ENCODE data around the gene PYGM. TPM values are rescaled to one million over a fixed set of nuclear protein-coding genes. Genes with fewer than 3 reads are reported as not detected.

The PYGM gene
- total and polyA plus RNA-seq, 4 experiments from 2014 or later, result 0.38 to 11.3 (median 10.7) TPM; not detected in 1

DNA sequence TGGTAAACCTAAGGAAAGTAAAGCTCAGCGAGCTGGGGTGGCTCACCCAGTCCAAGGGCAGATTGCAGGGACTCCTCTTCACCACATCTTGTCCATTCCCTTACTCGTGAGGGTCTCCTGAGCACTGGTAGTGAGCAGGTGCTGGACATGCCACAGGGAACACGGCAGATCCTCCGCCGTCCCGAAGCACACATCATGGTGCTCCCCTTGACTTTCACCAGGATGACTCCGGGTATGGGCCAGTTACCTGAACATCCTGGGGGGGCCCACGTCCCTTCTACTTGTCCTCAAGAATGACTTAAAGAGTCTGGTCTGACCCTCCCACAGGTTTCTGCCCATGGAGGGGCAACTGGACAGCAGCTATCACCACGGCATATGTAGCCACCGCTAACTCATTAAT is 26.5 kb upstream of the PYGM start:
- Mint-ChIP-seq H3K4me3 (no peak overlapping the region), H3K4me1 (peaks cover 3 to 9% (median 5%) of the 10 kb centered on the region in 4 donors), H3K27ac (peak overlapping the region in 2 of 7 donors; percentile 12 to 29), H3K9me3 (no peaks in the 10 kb centered on the region), H3K27me3 (no peaks in the 10 kb centered on the region), H3K36me3 (peaks cover 4 to 30% of the 10 kb centered on the region in 2 donors)
- Histone ChIP-seq H3K27me3 (ENCODE audit: insufficient read depth, low read length) (no peaks in the 10 kb centered on the region), H3K9me3 (ENCODE audit: control insufficient read depth in 1 of 2, low read length in 2 of 2) (no peaks in the 10 kb centered on the region), H3K4me1 (ENCODE audit: insufficient read depth, low read length) (peaks cover 6% of the 10 kb centered on the region), H3K27ac (ENCODE audit: low read depth, low read length) (no peak overlapping the region), H3K36me3 (ENCODE audit: insufficient read depth, low read length) (peaks cover 14% of the 10 kb centered on the region), H3K4me3 (ENCODE audit: low read length in 2 of 2) (no peak overlapping the region)
- intact Hi-C loops (cut with micrococcal nuclease), result loop anchor here (5.0 kb wide), 1 partner anchor 226 kb away; the partner anchor contains the start of gene ARL2
- ChIA-PET POLR2A (ENCODE audit: partially characterized antibody) (interaction anchor here (0.9 to 3.0 kb wide), 8 partner anchors 8 to 67 kb away, joined by 3 to 31 read pairs (median 4); partner anchors contain the start of genes RASGRP2 and SF1), CTCF (ENCODE audit: partially characterized antibody) (interaction anchor here (1.0 to 3.2 kb wide), 7 partner anchors 11 to 107 kb away, joined by 3 to 12 read pairs (median 4); partner anchors contain the start of gene MAP4K2)
- DNase-seq, result no peak

DNA sequence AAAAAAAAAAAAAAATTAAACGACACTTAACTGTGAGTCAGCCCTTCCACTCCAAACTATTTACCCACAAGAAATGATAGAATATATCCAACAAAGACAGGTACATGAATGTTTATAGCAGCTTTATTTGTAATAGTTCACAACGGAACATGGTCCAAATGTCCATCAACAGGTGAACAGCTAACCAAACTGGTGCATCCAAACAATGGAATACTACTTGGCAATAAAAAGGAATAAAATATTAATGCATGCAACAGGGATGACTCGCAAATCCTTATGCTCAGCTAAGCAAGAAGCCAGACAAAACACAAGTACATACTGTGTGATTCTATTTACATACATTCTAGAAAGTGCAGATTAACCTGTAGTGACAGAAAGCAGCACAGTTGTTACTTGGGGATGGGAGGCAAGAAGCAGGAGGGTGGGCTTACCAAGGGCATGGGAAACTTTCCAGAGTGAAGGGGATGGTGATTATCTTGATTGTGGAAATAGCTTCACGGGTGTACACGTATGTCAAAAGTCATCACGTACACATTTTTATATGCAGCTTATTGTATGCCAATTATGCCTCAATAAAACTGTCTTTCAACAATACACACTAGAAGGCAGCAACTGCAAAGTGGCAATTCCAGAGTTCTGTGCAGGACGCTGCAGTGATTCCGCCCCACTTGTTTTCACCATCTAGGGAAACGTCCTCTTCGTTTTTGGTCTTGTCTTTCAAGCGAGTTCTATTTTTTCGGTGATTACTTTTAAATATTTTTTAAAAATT is 25.2 kb upstream of the PYGM start:
- Mint-ChIP-seq H3K36me3 (peaks cover 4 to 22% of the 10 kb centered on the region in 2 donors), H3K4me3 (no peak overlapping the region), H3K27me3 (no peaks in the 10 kb centered on the region), H3K27ac (peak overlapping the region in 4 of 7 donors; percentile 13 to 70 (median 50)), H3K4me1 (peaks cover 11 to 22% (median 17%) of the 10 kb centered on the region in 4 donors), H3K9me3 (no peaks in the 10 kb centered on the region)
- intact Hi-C loops (cut with micrococcal nuclease), result loop anchor here (5.0 kb wide), 1 partner anchor 227 kb away; the partner anchor contains the start of gene ARL2
- no peaks in the 10 kb centered on the region for H3K9me3 ChIP-seq (ENCODE audit: control insufficient read depth in 1 of 2, low read length in 2 of 2)
- H3K36me3 ChIP-seq (ENCODE audit: insufficient read depth, low read length), result peaks cover 11% of the 10 kb centered on the region
- peaks cover 18% of the 10 kb centered on the region for H3K4me1 ChIP-seq (ENCODE audit: insufficient read depth, low read length)
- DNase-seq, result no peak
- no peaks in the 10 kb centered on the region for H3K27me3 ChIP-seq (ENCODE audit: insufficient read depth, low read length)
- H3K4me3 ChIP-seq (ENCODE audit: low read length in 2 of 2), result no peak overlapping the region
- CTCF ChIA-PET (ENCODE audit: partially characterized antibody), result interaction anchor here (1.2 to 2.4 kb wide), 8 partner anchors 10 to 109 kb away, joined by 3 to 7 read pairs (median 4); partner anchors contain the start of genes MEN1 and RASGRP2
- H3K27ac ChIP-seq (ENCODE audit: low read depth, low read length), result no peak overlapping the region
- POLR2A ChIA-PET (ENCODE audit: partially characterized antibody), result interaction anchor here (0.6 to 3.0 kb wide), 11 partner anchors 9 to 332 kb away, joined by 3 to 31 read pairs (median 3); partner anchors contain the start of genes CDC42BPG, MAP4K2, PYGM and RASGRP2

- H3K36me3 ChIP-seq (ENCODE audit: insufficient read depth, low read length), result peaks cover 37% of the 10 kb centered on the region
- peak within 1 kb of the TSS; percentile 94 to 98 for H3K4me3 ChIP-seq (ENCODE audit: low read length in 2 of 2)
- POLR2A ChIA-PET (ENCODE audit: partially characterized antibody), result interaction anchor here (0.6 to 33.1 kb wide), 51 partner anchors 8 to 1937 kb away, joined by 3 to 1500 read pairs (median 7); partner anchors contain the start of genes ATG2A, CDC42BPG, EHD1 and FAU
- Mint-ChIP-seq H3K9me3 (peaks cover 0 to 7% (median 0%) of the 10 kb centered on the region in 8 donors), H3K4me3 (peak within 1 kb of the TSS; percentile 89 to 96 (median 94)), H3K27me3 (peaks cover 0 to 4% of the 10 kb centered on the region in 2 donors), H3K27ac (peak within 1 kb of the TSS; percentile 98 to 100 (median 98)), H3K36me3 (peaks cover 37 to 46% of the 10 kb centered on the region in 2 donors), H3K4me1 (peaks cover 41 to 70% (median 55%) of the 10 kb centered on the region in 4 donors)
- intact Hi-C loops (cut with micrococcal nuclease), result loop anchor here (1.0 to 10.0 kb wide), 7 partner anchors 9 to 534 kb away; partner anchors contain the start of genes CDC42BPG, CDCA5, FKBP2 and MAP4K2
- H3K27ac ChIP-seq (ENCODE audit: low read depth, low read length), result peak within 1 kb of the TSS; percentile 98
- DNase-seq, result peak; percentile 99 to 100 (median 100)
- H3K9me3 ChIP-seq (ENCODE audit: control insufficient read depth in 1 of 2, low read length in 2 of 2), result no peaks in the 10 kb centered on the region
- CTCF ChIA-PET (ENCODE audit: partially characterized antibody), result interaction anchor here (0.6 to 2.3 kb wide), 15 partner anchors 9 to 507 kb away, joined by 3 to 20 read pairs (median 4); partner anchors contain the start of genes CDC42BPG, MEN1, RASGRP2 and ZNHIT2
- no peaks in the 10 kb centered on the region for H3K27me3 ChIP-seq (ENCODE audit: insufficient read depth, low read length)
- H3K4me1 ChIP-seq (ENCODE audit: insufficient read depth, low read length), result peaks cover 57% of the 10 kb centered on the region
Observed at GRCh38 chr11:64778473-64779298, 18.9 kb upstream of the PYGM start, which contains the start of gene SF1. SF1 (minus strand) TSS chr11:64778542; CDS start chr11:64778392, 150 bp downstream.

DNA sequence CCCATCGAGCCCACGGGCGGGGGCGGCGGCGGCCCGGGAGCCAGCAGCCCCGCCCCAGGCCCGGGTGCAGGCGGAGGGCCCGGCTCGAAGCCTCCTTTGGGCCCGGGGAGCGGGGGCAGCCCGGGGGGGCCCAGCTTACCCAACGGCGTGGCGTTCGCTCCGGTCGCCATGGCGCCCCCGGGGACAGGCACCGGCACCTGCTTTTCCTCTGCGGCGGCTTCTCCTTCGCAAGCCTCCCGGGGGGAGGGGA is 18.4 kb upstream of the PYGM start:
- POLR2A ChIA-PET (ENCODE audit: partially characterized antibody), result interaction anchor here (0.9 to 33.1 kb wide), 43 partner anchors 8 to 1937 kb away, joined by 3 to 1500 read pairs (median 7); partner anchors contain the start of genes CDC42BPG, EHD1, FAU and FOSL1
- Histone ChIP-seq H3K27me3 (ENCODE audit: insufficient read depth, low read length) (no peaks in the 10 kb centered on the region), H3K9me3 (ENCODE audit: control insufficient read depth in 1 of 2, low read length in 2 of 2) (no peaks in the 10 kb centered on the region), H3K4me1 (ENCODE audit: insufficient read depth, low read length) (peaks cover 63% of the 10 kb centered on the region), H3K36me3 (ENCODE audit: insufficient read depth, low read length) (peaks cover 42% of the 10 kb centered on the region), H3K27ac (ENCODE audit: low read depth, low read length) (peak overlapping the region; percentile 98), H3K4me3 (ENCODE audit: low read length in 2 of 2) (peak overlapping the region in 1 of 2 donors; percentile 44)
- intact Hi-C loops (cut with micrococcal nuclease), result loop anchor here (1.0 to 10.0 kb wide), 5 partner anchors 32 to 533 kb away; partner anchors contain the start of genes CDC42BPG, CDCA5, FKBP2 and MEN1
- H3K9me3 Mint-ChIP-seq, result peaks cover 0 to 10% (median 0%) of the 10 kb centered on the region in 8 donors
- peak overlapping the region in 7 of 8 donors; percentile 86 to 92 (median 88) for H3K4me3 Mint-ChIP-seq
- H3K4me1 Mint-ChIP-seq, result peaks cover 46 to 76% (median 60%) of the 10 kb centered on the region in 4 donors
- CTCF ChIA-PET (ENCODE audit: partially characterized antibody), result interaction anchor here (0.6 to 2.3 kb wide), 12 partner anchors 9 to 506 kb away, joined by 3 to 20 read pairs (median 4); partner anchors contain the start of genes CDC42BPG and RASGRP2
- peak overlapping the region; percentile 98 to 100 (median 98) for H3K27ac Mint-ChIP-seq
- H3K27me3 Mint-ChIP-seq, result peaks cover 0 to 4% of the 10 kb centered on the region in 2 donors
- DNase-seq, result no peak
- H3K36me3 Mint-ChIP-seq, result peaks cover 43 to 51% of the 10 kb centered on the region in 2 donors

DNA sequence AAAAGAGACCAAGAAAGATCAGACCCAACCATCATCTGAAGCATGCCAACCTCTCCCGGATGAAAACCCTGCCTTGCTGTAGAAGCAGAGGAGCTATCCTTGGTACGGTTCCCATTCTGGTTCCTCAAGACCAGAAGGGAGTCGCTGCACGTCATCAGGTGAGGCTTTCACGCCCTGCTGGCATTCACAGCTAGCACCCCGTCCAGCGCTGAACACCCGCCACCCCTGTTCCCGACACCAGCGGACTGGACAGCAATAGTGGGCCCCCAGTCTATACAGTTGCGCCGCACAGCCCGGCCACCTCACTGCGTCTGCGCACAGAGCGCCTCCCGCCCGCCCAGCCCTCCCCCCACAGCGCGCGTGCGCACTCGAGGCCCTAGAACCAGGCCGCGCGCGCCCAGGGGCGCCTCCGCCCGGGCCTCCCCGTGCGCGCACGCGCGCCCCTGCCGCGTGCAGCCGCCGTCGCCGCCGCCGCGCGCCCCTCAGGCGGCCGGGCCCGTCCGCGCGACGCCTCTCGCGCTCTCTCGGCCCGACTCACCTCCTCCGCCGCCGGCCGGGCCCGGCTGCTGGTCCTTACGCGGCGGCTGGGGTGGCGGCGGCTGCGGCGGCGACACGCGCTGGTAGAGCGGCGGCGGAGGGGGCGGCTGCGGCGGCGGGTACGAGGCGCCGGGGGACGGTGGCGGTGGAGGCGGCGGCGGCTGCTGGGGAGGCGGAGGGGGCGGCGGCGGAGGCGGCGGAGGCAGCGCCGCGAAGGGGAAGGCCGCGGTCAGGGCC is 17.9 kb upstream of the PYGM start:
- Histone ChIP-seq H3K9me3 (ENCODE audit: control insufficient read depth in 1 of 2, low read length in 2 of 2) (no peaks in the 10 kb centered on the region), H3K4me1 (ENCODE audit: insufficient read depth, low read length) (peaks cover 68% of the 10 kb centered on the region), H3K4me3 (ENCODE audit: low read length in 2 of 2) (peak overlapping the region; percentile 94 to 98), H3K36me3 (ENCODE audit: insufficient read depth, low read length) (peaks cover 47% of the 10 kb centered on the region), H3K27me3 (ENCODE audit: insufficient read depth, low read length) (no peaks in the 10 kb centered on the region), H3K27ac (ENCODE audit: low read depth, low read length) (peak overlapping the region; percentile 98)
- H3K9me3 Mint-ChIP-seq, result peaks cover 0 to 10% (median 0%) of the 10 kb centered on the region in 8 donors
- POLR2A ChIA-PET (ENCODE audit: partially characterized antibody), result interaction anchor here (0.7 to 33.1 kb wide), 28 partner anchors 9 to 1082 kb away, joined by 3 to 1500 read pairs (median 10); partner anchors contain the start of genes ARL2, CDC42BPG, EHD1 and FAU
- CTCF ChIA-PET (ENCODE audit: partially characterized antibody), result interaction anchor here (1.5 to 4.1 kb wide), 5 partner anchors 10 to 89 kb away, joined by 3 to 37 read pairs (median 4); partner anchors contain the start of genes PYGM and RASGRP2
- peak overlapping the region; percentile 93 to 98 (median 95) for H3K27ac Mint-ChIP-seq
- intact Hi-C loops (cut with micrococcal nuclease), result loop anchor here (1.0 to 10.0 kb wide), 6 partner anchors 15 to 533 kb away; partner anchors contain the start of genes CDC42BPG, CDCA5, FKBP2 and MEN1
- peaks cover 48 to 56% of the 10 kb centered on the region in 2 donors for H3K36me3 Mint-ChIP-seq
- H3K4me1 Mint-ChIP-seq, result peaks cover 52 to 81% (median 64%) of the 10 kb centered on the region in 4 donors
- peak; percentile 78 to 86 (median 85) for DNase-seq
- H3K27me3 Mint-ChIP-seq, result peaks cover 0 to 4% of the 10 kb centered on the region in 2 donors
- peak overlapping the region; percentile 89 to 96 (median 94) for H3K4me3 Mint-ChIP-seq

Measured in CD4-positive, alpha-beta memory T cell (primary cell).